ENCODE measurements around the gene ISG15.
"Not testable (repeated sequence)": the region's sequence is repeated elsewhere in the genome, so short reads cannot be mapped to it uniquely, and the experiment has no call there.

The ISG15 gene

DNA sequence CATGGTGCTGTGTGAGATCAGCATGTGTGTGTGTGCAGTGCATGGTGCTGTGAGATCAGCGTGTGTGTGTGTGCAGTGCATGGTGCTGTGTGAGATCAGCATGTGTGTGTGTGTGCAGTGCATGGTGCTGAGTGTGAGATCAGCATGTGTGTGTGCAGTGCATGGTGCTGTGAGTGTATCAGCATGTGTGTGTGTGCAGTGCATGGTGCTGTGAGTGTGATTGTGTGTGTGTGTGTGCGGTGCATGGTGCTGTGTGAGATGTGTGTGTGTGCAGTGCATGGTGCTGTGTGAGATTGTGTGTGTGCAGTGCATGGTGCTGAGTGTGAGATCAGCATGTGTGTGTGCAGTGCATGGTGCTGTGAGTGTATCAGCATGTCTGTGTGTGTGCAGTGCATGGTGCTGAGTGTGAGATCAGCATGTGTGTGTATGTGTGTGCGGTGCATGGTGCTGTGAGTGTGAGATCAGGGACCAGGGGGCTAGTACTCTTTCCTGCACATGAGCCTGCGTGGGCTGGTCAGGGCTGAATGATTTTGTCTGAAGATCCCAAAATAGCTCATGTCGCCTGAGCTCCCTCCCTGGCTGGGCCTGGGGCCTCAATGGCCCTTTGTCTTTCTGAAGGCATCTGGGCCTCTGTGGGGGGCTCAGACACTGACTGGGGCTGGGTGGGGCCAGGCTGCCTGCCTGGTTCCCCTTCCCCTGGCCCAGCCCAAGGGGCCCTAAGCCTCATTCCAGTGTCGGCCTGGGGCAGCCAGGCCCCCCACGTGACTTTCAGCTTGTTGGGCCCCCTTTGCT, 17.8 kb downstream of the ISG15 start:
- not testable (repeated sequence) for DNase-seq

DNA sequence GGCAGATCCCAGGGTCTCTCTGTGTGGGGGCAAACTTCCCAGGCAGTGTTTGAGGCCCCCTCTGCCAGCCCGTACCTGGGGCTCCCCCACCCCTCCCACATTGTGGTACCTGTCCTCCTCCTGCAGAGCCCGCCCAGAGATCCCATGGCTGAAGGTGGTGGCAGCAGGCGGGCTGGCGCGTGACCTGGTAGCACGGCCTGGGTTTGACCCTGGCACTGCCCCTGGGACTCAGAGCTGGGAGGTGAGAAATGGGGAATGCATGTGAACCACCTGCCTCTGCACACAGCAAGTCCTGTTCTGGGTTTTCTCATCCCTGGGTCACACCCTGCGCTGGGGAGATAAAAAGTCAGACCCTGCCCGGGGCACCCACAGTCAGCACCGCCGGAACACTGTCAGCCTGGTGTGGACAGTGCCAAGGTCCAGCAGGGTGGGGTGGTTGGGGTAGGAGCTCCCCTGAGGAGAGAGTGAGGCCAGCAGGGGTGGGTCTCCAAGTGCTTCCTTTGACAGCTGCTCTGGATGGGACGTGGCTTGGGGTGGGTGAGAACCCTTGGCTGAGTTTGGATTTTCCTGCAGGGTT, 18.4 kb downstream of the ISG15 start:
- no peak for DNase-seq

DNA sequence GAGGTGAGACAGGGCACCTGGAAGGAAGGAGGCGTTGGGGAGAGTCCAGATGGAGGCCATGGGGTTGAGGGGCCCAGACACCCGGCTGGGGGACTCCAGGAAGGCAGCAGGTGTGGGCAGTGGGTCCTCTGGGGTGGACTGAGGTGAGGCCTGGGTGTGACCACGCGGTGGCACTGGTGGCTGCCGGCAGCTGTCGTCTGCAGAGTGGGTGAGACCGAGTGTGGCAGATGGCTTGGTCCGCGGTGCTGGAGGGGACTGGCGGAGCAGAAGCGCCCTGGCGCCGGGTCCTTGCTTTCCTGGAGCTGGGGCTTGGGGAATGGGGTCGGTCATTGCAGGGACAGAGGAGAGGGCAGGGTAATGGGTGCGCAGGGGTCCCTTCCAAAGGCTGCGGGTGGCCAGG, 19.1 kb downstream of the ISG15 start:
- no peak for DNase-seq

DNA sequence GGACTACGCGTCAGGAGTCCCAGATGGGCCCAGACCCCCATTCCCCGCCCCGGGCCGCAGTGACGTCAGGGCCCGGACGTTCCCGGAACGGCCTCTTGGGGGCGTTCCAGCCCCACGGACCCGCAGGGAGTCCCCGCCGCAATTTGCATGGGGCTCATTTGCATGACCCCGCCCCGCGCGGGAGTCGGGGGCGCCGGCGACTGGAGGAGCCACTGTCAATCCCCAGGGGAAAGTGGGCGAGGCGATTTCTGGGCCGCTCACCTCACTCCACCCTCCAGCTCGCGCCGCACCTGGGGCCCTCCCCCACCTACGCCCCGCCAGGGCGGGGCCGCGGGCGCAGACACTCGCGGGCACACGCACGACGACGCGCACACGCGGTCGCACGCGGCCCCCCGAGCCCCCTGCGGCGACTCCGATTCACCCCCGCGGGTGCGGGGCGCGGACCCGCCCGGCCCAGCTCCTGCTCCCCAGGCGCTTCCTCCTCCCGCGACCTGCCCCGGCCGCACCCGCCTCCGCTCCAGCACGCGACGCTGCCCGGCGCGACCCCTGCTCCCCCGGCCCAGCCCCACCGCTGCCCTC, 19.8 kb downstream of the ISG15 start:
- DNase-seq = peak; percentile 84 to 90

DNA sequence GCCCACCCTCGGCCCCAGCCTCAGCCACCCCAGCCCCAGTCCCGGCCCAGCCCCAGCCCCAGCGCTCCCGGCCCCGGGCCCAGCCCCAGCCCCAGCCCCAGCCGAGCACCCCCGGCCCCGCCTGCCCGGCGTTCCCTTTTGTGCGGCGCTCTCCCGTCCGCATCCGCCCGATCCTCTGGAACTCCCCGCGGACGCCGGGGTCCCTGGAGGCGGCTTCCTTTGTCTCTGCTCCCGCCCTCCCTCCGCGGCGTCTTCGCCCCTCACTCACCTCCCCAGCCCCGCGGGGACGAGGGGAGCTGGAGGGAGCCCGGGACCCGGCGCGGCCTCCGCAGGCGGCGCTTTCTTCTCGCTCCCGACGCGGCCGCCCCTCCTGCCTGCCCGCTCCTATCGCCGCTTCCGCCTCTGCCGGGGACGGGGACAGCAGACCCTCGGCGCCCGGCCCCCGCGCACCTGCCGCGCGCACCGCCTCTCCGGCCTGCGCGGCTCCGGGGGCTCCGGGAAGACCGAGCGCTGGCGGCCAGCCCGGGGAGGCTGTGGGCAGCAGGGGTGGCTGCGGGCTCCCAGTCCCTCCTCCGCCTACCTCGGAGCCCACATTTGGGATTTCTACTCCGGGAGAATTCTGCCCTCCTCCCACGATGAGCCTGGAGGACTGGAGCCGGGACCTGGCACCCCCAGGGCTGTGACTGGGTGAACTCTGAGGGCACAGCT, 20.6 kb downstream of the ISG15 start:
- no peak for DNase-seq

DNA sequence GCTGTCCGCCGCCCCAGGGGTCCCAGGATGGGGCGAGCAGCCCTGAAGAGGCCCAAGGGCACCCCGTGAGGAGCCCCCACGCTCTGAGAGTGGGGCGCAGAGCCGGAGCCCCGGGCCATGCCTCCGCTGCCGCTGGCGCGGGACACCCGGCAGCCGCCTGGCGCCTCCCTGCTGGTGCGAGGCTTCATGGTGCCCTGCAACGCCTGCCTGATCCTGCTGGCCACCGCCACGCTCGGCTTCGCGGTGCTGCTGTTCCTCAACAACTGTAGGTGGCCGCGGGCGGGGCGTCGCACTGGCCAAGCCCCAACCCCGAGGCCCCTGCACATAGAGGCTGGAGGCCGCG, 21.1 kb downstream of the ISG15 start:
- DNase-seq = no peak

DNA sequence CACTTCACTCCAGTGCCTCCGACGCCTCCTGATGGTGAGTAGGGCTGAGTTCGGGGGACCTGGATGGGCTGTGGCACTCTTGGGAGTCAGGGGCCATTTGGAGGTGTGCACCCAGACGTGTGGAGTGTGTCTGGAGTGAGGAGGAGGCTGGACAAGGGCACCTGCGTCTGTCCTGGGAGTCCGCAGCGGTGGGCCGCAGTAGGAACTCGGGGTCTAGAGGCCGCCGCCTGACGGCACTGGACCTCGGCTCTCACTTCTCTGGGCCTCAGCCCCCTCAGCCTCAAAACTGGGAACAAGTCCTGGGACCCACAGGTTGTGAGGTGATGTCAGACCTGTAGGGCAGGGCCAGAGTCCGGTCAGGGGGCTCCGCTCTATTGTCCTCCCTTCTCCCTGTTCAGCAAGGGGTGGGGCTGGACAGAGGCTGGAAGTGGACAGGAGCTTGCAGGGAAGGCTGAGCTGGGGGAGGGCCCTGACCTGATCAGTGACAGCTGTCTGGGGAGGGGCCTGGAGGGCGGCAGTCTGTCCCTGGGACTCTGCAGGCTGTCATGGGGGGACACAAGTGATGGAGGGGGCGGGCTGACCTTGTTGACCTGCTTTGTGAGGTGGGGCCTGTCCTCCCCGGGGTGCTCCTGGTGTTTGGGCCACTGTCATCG, 22.1 kb downstream of the ISG15 start:
- no peak for DNase-seq

DNA sequence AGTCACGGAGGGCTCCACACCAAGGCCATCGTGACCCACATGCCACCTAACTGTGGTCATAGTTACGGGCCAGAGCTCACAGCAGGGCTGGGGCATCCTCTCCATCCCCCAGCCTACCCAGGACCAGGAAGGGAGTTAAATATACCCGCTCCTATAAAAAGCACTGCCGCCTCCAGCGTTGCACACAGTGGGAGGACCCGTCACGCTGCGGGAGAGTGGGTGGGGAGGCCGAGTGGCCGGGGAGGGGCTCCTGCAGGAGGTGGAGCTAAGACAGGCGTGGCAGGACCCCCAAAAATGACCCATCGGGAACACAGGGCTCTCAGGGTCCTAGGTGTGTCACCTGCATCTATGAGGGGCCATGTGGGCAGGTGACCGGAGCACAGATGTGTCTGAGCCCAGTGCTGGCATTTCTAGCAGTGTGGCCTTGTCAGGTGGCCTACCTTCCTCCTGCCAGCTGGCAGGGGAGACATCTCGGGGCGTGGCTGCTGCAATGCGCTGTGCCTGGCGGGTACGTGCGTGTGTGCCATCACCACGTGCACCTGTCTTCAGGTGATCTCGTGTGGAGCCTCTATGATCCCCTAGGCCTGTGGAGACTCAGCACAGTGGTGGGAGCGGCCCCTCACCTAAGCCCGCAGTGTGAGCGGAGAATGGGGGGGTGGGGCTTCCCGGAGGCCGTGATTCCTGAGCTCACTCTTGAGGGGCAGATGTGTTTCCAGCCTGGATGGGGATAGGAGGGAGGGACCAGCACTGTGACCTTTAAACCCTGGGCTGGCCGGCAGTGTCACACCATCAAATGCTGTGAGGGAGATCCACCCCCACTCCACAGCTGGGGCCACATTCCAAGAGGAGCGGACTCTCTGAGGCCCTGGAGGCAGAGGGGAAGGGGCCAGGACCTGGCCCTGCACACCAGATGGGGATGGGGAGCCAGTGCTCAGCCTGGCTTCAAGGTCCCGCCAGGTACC, 24.4 kb downstream of the ISG15 start:
- no peak for DNase-seq

DNA sequence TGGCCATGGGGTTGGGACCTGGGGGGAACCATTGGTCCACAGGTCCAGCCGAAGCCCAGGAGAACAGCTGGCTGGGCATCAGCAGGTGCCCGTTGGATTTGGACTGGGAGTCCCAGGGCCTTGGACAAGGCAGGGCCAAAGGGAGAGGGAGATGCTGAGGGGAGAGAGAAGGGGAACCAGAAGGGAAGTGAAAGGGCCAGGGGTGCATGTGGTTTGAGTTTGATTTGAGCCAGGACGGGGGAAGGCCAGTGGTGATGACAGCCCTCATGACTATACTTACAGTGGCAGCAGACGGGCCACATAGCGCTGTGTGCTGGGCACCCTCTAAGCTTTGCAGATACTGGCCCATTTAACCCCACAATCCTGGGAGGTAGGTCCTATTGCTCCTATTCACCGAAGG, 25.4 kb downstream of the ISG15 start:
- no peak for DNase-seq

DNA sequence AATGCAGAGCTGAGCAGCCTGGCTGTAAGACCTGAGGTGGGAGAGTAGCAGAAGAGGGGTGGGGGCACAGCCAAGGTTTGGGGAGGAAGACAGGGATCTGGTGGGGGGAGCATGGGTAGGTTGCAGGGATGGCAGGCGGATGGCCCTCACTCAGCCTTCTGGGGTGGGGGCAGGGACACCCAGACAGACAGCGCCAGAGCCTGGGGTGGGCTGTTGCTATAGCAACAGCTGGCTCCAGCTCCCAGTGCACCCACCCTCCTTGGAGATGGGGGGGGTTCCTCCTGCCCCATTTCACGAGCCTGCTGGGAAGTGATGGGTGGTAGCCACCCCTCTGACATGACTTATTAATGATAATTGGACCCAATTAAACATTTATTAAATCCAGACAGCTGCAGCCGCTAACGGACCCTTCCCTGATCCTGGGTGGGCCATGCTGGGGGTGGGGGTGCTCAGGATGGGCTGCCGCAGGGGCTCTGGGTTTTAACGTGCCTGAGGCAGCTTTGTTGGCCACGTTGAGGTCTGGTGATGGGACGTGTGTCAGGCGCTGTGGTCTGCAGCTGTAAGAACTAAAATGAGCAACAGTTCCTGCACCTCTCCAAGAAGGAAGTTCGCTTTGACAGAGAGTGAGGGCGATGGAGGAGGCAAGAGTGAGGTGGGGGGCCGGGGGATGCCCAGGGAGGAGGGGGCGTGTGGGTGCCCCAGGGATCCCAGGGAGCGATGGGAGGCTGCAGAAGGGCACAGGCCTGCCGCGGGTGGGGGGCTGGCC, 26.0 kb downstream of the ISG15 start:
- DNase-seq = no peak

DNA sequence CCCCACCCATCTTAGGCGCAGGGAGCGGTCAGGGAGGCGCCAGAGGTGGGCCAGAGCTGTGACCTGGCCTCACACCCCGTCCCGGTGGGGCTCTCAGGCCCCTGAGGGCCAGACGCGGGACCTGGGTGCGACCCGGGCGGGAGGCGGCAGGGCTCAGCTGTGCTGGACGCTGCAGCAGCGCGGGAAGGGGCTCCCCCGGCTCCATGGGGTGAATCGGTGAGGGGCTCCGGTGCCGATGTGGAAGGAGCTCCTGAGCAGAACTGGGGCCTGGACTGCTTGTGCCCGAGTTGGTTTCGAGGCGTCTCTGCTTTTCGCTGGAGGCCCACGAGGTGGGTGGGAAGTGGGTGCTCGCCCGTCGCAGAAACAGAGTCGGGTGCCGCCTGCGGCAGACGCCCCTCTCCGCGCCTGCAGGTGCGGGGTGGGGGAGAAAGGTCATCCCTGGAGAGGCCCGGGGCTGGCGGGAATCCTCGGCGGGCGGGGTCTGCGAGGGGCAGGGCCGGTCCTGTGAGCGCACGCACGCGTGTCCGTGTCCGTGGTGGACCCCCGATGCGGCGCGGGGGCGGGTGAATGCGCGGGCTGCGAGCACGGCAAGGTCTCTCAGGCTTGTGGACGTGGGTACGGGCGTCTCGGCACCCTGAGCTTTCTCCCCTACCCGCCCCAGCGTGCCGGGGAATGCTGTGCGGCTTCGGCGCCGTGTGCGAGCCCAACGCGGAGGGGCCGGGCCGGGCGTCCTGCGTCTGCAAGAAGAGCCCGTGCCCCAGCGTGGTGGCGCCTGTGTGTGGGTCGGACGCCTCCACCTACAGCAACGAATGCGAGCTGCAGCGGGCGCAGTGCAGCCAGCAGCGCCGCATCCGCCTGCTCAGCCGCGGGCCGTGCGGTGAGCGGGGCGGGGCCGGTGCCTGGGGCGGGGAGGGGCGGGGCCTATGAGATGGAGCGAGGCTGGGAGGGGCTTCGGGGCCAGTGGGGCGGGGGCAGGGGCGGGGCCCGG, 27.0 kb downstream of the ISG15 start:
- DNase-seq = peak; percentile 69 to 74

DNA sequence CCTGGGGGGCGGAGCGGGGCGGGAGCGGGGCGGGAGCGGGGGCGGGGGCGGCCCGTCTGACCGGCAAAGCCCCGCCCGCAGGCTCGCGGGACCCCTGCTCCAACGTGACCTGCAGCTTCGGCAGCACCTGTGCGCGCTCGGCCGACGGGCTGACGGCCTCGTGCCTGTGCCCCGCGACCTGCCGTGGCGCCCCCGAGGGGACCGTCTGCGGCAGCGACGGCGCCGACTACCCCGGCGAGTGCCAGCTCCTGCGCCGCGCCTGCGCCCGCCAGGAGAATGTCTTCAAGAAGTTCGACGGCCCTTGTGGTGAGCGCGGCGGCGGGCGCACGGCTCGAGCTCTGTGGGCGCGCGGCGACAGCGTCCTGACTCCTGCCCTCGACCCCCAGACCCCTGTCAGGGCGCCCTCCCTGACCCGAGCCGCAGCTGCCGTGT, 27.8 kb downstream of the ISG15 start:
- no peak for DNase-seq

DNA sequence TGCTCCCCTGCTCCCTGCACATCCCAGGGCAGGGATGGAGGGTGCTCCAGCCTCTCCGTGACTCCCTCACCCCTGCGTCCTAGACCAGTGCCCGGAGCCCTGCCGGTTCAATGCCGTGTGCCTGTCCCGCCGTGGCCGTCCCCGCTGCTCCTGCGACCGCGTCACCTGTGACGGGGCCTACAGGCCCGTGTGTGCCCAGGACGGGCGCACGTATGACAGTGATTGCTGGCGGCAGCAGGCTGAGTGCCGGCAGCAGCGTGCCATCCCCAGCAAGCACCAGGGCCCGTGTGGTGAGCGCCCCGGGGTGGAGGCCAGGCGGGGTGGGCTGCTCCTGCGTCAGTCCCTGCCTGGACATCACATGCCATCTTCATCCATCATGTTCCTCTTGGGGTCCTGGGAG, 28.6 kb downstream of the ISG15 start:
- DNase-seq = no peak

DNA sequence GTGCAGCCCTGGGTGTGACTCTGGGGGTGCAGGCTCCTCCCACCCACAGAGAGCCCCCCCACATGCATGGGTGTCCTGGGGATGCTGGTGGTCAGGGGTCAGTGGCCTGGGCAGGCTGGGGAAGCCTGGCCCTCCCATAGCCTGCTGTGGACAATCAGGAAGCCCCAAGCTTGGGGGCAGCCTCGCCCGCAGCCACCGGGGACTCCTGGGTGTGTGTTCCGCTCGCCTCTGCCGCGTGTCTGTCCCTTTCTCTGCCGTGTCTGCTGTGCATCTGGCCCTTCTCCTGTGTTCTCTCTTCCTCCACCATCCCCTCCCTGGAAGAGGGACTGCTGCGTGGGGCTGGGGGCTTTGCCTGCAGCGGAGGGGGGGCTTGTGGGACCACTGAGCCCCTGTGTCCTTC, 29.5 kb downstream of the ISG15 start:
- DNase-seq = no peak

DNA sequence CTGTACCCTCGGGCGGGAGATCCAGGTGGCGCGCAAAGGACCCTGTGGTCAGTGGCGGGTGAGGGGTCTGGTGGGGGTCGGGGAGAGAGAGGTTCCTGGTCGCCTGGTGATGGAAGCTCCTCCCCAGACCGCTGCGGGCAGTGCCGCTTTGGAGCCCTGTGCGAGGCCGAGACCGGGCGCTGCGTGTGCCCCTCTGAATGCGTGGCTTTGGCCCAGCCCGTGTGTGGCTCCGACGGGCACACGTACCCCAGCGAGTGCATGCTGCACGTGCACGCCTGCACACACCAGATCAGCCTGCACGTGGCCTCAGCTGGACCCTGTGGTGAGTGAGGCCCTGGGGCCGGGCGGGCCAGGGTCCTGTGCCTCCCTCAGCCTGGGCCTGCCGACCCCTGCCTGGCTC, 30.1 kb downstream of the ISG15 start:
- DNase-seq = no peak

DNA sequence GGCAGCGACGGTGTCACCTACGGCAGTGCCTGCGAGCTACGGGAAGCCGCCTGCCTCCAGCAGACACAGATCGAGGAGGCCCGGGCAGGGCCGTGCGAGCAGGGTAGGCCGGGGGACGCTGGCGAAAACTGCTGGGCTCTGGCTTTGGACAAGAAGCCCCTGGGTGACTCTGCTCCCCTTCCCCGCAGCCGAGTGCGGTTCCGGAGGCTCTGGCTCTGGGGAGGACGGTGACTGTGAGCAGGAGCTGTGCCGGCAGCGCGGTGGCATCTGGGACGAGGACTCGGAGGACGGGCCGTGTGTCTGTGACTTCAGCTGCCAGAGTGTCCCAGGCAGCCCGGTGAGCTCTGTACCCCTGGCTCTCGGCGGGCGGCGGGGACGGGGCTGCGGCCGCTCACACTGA, 30.6 kb downstream of the ISG15 start:
- DNase-seq = no peak

DNA sequence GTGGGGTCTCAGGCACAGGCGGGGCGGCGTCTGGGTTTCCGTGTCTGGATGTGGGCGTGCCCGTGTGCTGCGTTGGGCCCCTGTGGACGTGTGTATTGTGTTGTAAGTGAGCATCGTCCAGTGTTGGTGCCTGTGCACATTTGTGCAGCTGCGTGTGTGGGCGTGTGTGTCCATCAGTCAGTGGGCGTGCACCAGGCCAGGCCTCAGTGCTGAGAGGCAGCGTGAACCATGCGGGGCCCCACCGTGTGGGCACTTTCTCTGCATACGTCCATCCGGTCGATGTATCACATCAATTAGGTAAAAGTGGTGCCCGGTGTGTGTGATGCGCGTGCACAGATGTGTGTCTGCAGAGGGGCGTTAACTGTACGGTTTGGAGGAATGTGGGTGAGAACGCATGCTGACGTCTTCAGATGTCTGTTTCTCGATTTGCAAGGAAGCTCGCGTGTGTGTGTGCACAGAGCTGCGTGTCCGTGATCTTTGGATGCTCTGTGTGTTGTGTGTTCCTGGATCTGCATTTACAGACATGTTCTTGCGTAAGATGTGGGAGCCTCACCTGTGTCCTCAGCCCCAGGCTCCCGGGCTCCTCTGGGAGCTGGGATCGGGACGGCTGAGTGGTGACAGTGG, 31.3 kb downstream of the ISG15 start:
- no peak for DNase-seq

DNA sequence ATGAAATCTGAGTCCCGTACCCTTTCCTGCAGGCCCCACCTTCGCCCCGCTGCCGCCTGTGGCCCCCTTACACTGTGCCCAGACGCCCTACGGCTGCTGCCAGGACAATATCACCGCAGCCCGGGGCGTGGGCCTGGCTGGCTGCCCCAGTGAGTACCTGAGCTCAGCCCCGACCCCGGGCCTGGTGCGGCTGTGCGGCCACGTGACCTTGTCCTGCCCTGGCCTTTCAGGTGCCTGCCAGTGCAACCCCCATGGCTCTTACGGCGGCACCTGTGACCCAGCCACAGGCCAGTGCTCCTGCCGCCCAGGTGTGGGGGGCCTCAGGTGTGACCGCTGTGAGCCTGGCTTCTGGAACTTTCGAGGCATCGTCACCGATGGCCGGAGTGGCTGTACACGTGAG, 31.8 kb downstream of the ISG15 start:
- DNase-seq = no peak

DNA sequence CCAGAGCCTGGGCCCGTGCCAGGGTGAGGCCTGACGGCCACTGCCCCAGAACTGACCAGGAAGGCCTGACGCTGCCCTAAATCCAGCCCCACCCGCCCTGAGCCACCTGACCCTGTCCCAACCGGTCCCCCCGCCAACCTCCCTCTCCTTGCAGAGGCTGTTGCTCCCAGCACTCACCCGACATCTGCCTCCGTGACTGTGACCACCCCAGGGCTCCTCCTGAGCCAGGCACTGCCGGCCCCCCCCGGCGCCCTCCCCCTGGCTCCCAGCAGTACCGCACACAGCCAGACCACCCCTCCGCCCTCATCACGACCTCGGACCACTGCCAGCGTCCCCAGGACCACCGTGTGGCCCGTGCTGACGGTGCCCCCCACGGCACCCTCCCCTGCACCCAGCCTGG, 32.9 kb downstream of the ISG15 start:
- no peak for DNase-seq

DNA sequence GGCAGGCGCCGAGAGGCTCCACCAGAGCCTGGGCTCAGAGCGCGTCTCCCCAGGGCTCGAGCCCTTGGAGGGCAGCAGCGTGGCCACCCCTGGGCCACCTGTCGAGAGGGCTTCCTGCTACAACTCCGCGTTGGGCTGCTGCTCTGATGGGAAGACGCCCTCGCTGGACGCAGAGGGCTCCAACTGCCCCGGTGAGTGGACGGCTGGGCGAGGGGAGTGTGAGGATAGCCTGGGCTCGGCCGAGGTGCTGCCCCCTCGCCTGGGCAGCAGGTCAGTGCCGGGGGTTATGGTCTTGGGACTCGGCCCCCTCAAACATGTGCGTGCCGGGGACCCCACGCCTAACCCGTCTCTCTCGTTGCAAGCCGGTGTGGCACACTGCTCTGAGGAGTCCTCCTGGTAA, 33.5 kb downstream of the ISG15 start:
- DNase-seq = no peak
